Activated B cell treated with CpG ODN at 0.5 μM for 24 hours (primary cell): ENCODE data around the gene SLC37A1. TPM values are rescaled to one million over a fixed set of nuclear protein-coding genes. Genes with fewer than 3 reads are reported as not detected.
"Not testable (repeated sequence)": the region's sequence is repeated elsewhere in the genome, so short reads cannot be mapped to it uniquely, and the experiment has no call there.

ENCODE experiments used
- ATAC-seq: fragments of 200-7000 bp; cut with Tn5 transposase; one replicate; pipeline ENCODE4 v1.10.0; 2021; ENCODE audit warnings: low read depth, mild to moderate bottlenecking, moderate library complexity
- CTCF ChIA-PET: fragments of 350-600 bp; sonication (Branson Sonifier 250); formaldehyde crosslinking; loops from one replicate; lab custom pipeline; 2021; ENCODE audit warnings: antibody characterized with exemption; lab: Charles Lee
- POLR2A ChIA-PET: fragments of 350-600 bp; sonication (Branson Sonifier 250); formaldehyde crosslinking; loops from one replicate; lab custom pipeline; 2021; ENCODE audit warnings: antibody characterized with exemption; lab: Charles Lee
- DNase-seq: peaks from one replicate; pipeline ENCODE4 v3.0.0; 2022
- H3K27ac Mint-ChIP-seq: one replicate; pipeline ENCODE4 v1.8.0; 2020; ENCODE audit warnings: mixed read lengths
- H3K27me3 Mint-ChIP-seq: one replicate; pipeline ENCODE4 v1.8.0; 2021; ENCODE audit warnings: mixed read lengths
- H3K36me3 Mint-ChIP-seq: one replicate; pipeline ENCODE4 v1.8.0; 2021; ENCODE audit warnings: low read depth, mixed read lengths
- H3K4me1 Mint-ChIP-seq: one replicate; pipeline ENCODE4 v1.8.0; 2021; ENCODE audit warnings: mixed read lengths
- H3K4me3 Mint-ChIP-seq: one replicate; pipeline ENCODE4 v1.8.0; 2020; ENCODE audit warnings: mild to moderate bottlenecking, mixed read lengths
- H3K9me3 Mint-ChIP-seq: one replicate; pipeline ENCODE4 v1.8.0; 2020; ENCODE audit warnings: mixed read lengths
- CTCF ChIP-seq: fragments of 200-600 bp; IDR thresholded peaks from one replicate; pipeline ENCODE4 v1.8.0; 2022; ENCODE audit warnings: antibody characterized with exemption, mild to moderate bottlenecking
- intact Hi-C: fragments of 100-400 bp; cut with micrococcal nuclease; formaldehyde crosslinking; loops from one replicate; pipeline ENCODE4 v1.15.1; 2024
- total RNA-seq: library from RNA; stranded (reverse); gene quantifications from 2 replicates; pipeline ENCODE4 v1.2.3, GENCODE V29; 2022

The SLC37A1 gene
- total RNA-seq, 1 donor from 2014 or later = 47.9 TPM

GRCh38 chr21:42466700-42467099 lies 47.0 kb upstream of the SLC37A1 start:
- peak overlapping the region; percentile 50 for H3K27ac Mint-ChIP-seq
- intact Hi-C loops = loop anchor here (1.0 to 10.0 kb wide), 2 partner anchors 30 to 462 kb away; partner anchors contain the start of gene RSPH1
- CTCF ChIA-PET = interaction anchor here (1.0 to 5.0 kb wide), 13 partner anchors 11 to 157 kb away, joined by 3 to 38 read pairs (median 3); no protein-coding TSS in a partner anchor
- no peak for TF ChIP-seq CTCF
- H3K27me3 Mint-ChIP-seq = peaks cover 3% of the 10 kb centered on the region
- H3K4me3 Mint-ChIP-seq = no peak overlapping the region
- H3K4me1 Mint-ChIP-seq = peaks cover 75% of the 10 kb centered on the region
- POLR2A ChIA-PET = interaction anchor here (0.7 to 1.4 kb wide), 4 partner anchors 47 to 70 kb away, joined by 3 to 6 read pairs (median 4); partner anchors contain the start of gene SLC37A1
- ATAC-seq = no peak
- H3K36me3 Mint-ChIP-seq = no peaks in the 10 kb centered on the region
- no peaks in the 10 kb centered on the region for H3K9me3 Mint-ChIP-seq
- peak; percentile 11 for DNase-seq

GRCh38 chr21:42467140-42467983 lies 46.3 kb upstream of the SLC37A1 start:
- peaks cover 3% of the 10 kb centered on the region for H3K27me3 Mint-ChIP-seq
- no peak for TF ChIP-seq CTCF
- ATAC-seq = no peak
- POLR2A ChIA-PET = interaction anchor here (0.7 to 1.4 kb wide), 4 partner anchors 47 to 69 kb away, joined by 3 to 6 read pairs (median 4); partner anchors contain the start of gene SLC37A1
- peaks cover 69% of the 10 kb centered on the region for H3K4me1 Mint-ChIP-seq
- DNase-seq = peak; percentile 13
- H3K9me3 Mint-ChIP-seq = no peaks in the 10 kb centered on the region
- intact Hi-C loops = loop anchor here (1.0 to 10.0 kb wide), 2 partner anchors 29 to 463 kb away; partner anchors contain the start of gene RSPH1
- CTCF ChIA-PET = interaction anchor here (1.0 to 5.0 kb wide), 13 partner anchors 10 to 157 kb away, joined by 3 to 38 read pairs (median 3); no protein-coding TSS in a partner anchor
- H3K36me3 Mint-ChIP-seq = no peaks in the 10 kb centered on the region
- peak overlapping the region; percentile 6 for H3K4me3 Mint-ChIP-seq
- no peak overlapping the region for H3K27ac Mint-ChIP-seq

DNA sequence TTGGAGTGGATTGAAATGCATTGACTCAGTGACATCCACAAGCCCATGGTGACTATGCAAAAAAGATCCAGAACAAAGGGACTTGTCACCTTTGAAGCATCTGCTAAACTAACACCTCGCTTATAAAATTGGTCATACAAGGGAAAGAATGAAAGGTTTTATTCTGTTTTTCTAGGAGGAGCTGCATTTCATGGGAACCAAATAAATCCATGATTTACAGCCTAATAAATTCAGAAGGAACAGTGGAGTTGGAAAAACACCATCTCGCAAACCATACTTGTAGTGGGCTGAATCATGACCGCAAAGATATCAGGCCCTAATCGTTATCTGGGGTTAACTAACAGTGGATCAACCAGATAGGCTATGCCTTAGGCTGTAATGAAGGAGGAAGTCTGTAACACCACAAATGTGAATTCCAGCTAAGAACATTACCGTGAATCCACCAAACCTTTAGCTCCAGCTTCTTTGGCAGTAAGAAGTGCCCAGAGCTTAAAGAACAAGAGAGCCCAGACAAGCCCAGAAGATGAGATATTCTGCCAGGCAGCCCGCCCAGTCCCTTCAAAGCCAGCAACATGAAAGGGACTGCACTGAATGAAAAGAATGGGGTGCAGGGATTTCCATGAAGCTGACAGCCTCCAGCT lies 45.0 kb upstream of the SLC37A1 start:
- intact Hi-C loops = loop anchor here (10.0 kb wide), 1 partner anchor 464 kb away; no protein-coding TSS in a partner anchor
- no peaks in the 10 kb centered on the region for H3K9me3 Mint-ChIP-seq
- CTCF ChIA-PET = interaction anchor here (5.0 kb wide), 1 partner anchor 68 kb away, joined by 38 read pairs; no protein-coding TSS in a partner anchor
- peaks cover 58% of the 10 kb centered on the region for H3K4me1 Mint-ChIP-seq
- H3K36me3 Mint-ChIP-seq = no peaks in the 10 kb centered on the region
- H3K27ac Mint-ChIP-seq = no peak overlapping the region
- H3K4me3 Mint-ChIP-seq = no peak overlapping the region
- TF ChIP-seq CTCF = no peak
- H3K27me3 Mint-ChIP-seq = peaks cover 6% of the 10 kb centered on the region
- POLR2A ChIA-PET = interaction anchor here (1.1 to 1.2 kb wide), 2 partner anchors 56 to 67 kb away, joined by 3 read pairs; no protein-coding TSS in a partner anchor
- DNase-seq (no peak), ATAC-seq (no peak)

DNA sequence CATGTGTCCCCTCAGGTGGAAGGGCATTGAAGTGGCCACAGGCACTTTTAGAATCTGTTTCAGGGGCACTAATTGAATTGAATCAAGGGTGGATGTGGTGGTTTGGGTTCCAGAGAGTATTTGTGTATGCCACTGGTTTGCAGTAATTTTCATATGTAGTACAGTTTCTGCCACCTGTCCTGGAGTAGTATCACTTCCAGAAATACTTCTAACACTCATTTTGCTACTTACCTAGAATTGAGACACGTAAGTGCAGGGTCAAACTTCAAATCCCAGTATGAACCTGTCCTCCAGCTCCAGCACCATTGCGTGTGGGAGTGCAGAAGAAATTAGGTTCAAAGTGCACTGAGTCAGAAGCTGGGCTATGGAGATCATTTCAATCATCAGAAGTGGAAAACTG lies 44.4 kb upstream of the SLC37A1 start:
- H3K4me1 Mint-ChIP-seq = peaks cover 56% of the 10 kb centered on the region
- DNase-seq (peak; percentile 7), ATAC-seq (no peak)
- intact Hi-C loops = loop anchor here (10.0 kb wide), 1 partner anchor 464 kb away; no protein-coding TSS in a partner anchor
- TF ChIP-seq CTCF = no peak
- no peak overlapping the region for H3K27ac Mint-ChIP-seq
- H3K27me3 Mint-ChIP-seq = peaks cover 7% of the 10 kb centered on the region
- no peaks in the 10 kb centered on the region for H3K36me3 Mint-ChIP-seq
- ChIA-PET CTCF (interaction anchor here (5.0 kb wide), 1 partner anchor 67 kb away, joined by 38 read pairs; no protein-coding TSS in a partner anchor), POLR2A (interaction anchor here (0.7 to 1.2 kb wide), 3 partner anchors 45 to 66 kb away, joined by 3 read pairs; no protein-coding TSS in a partner anchor)
- H3K4me3 Mint-ChIP-seq = no peak overlapping the region
- no peaks in the 10 kb centered on the region for H3K9me3 Mint-ChIP-seq

DNA sequence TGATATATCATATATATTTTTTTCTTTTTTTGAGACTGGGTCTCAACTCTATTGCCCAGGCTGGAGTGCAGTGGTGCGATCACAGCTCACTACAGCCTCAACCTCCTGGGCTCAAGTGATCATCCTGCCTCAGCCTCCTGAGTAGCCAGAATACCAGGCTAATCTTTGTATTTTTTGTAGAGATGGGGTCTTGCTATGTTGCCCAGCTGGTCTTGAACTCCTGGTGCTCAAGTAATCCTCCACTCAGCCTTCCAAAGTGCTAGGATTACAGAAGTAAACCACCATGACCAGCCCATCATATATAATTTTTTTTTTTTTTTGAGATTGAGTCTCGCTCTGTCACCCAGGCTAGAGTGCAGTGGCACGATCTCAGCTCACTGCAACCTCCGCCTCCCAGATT lies 43.9 kb upstream of the SLC37A1 start:
- not testable (repeated sequence) for H3K27ac Mint-ChIP-seq, H3K36me3 Mint-ChIP-seq, H3K9me3 Mint-ChIP-seq, H3K4me3 Mint-ChIP-seq, DNase-seq, ATAC-seq
- Mint-ChIP-seq H3K27me3 (peaks cover 12% of the 10 kb centered on the region), H3K4me1 (peaks cover 56% of the 10 kb centered on the region)
- ChIA-PET POLR2A (interaction anchor here (0.7 kb wide), 1 partner anchor 46 kb away, joined by 3 read pairs; no protein-coding TSS in a partner anchor), CTCF (interaction anchor here (5.0 kb wide), 1 partner anchor 66 kb away, joined by 38 read pairs; no protein-coding TSS in a partner anchor)
- intact Hi-C loops = loop anchor here (10.0 kb wide), 1 partner anchor 465 kb away; no protein-coding TSS in a partner anchor
